HCT116 (cell line): ENCODE measurements around the gene AUTS2. TPM values are rescaled to one million over a fixed set of nuclear protein-coding genes. Genes with fewer than 3 reads are reported as not detected.

ENCODE experiments used
- ATAC-seq: fragments of 200-7000 bp; cut with Tn5 transposase; 2 replicates; pipeline ENCODE4 v1.9.1; 2020; ENCODE audit warnings: mild to moderate bottlenecking, moderate library complexity
- BruUV-seq: library from RNA; stranded (reverse); fragments of 400-500 nt; replicated peaks from 2 replicates; lab custom pipeline; 2021; lab: Mats Ljungman, UMichigan
- CTCF ChIA-PET: fragments of 300-600 bp; sonication (Branson Sonifier 250); formaldehyde crosslinking; loops from one replicate; lab custom pipeline; 2021; ENCODE audit warnings: antibody characterized with exemption; lab: Charles Lee
- POLR2A ChIA-PET: fragments of 300-600, 350-600 bp; sonication (Branson Sonifier 250); formaldehyde crosslinking; loops from one replicate; lab custom pipeline; 2021; ENCODE audit warnings: antibody characterized with exemption; lab: Charles Lee
- RAD21 ChIA-PET, 2 experiments: fragments of 300-600 bp; sonication (Branson Sonifier 250); formaldehyde crosslinking; loops; one replicate each; lab custom pipeline; 2023; ENCODE audit warnings: low total read pairs in 2 of 2; ENCODE audit not compliant: uncharacterized antibody in 2 of 2, unreplicated experiment in 2 of 2, low non-redundant PET in 1 of 2; lab: Charles Lee
- DNase-seq: peaks from one replicate; pipeline ENCODE4 v3.0.0-alpha.2; 2010; ENCODE audit warnings: low read depth, low spot score
- H2AFZ ChIP-seq: fragments of 200-600 bp; shearing (Covaris generic), sonication (generic); 2 replicates; pipeline ENCODE4 v1.6.1; 2017; ENCODE audit warnings: low read depth, mixed run types, mixed read lengths, antibody characterized with exemption, low read length; ENCODE audit not compliant: poor library complexity, severe bottlenecking
- H3K27ac ChIP-seq: 2 replicates; pipeline ENCODE4 v1.5.1; 2012; ENCODE audit warnings: low read depth, low read length
- H3K27me3 ChIP-seq: fragments of 200-600 bp; sonication (generic); 2 replicates; pipeline ENCODE4 v1.6.1; 2016; ENCODE audit warnings: mixed run types, low read length, mixed read lengths; ENCODE audit not compliant: insufficient read depth
- H3K36me3 ChIP-seq, 2 experiments: fragments of 200-500 bp in 1 of 2; fragments of 200-600 bp in 1 of 2; sonication (Bioruptor generic) in 1 of 2; sonication (generic) in 1 of 2; 2 replicates each; pipeline versions ENCODE4 v1.5.1 to v1.6.1; 2014 to 2016; ENCODE audit warnings: low read length in 2 of 2, inconsistent platforms in 1 of 2, mixed read lengths in 1 of 2, mixed run types in 1 of 2; ENCODE audit not compliant: insufficient read depth in 2 of 2, control insufficient read depth in 1 of 2
- H3K4me1 ChIP-seq, 2 experiments: fragments of 200-600 bp in 1 of 2; sonication (generic) in 1 of 2; 2 replicates each; pipeline versions ENCODE4 v1.5.1 to v1.6.1; 2012 to 2017; ENCODE audit warnings: low read length in 2 of 2, inconsistent platforms in 1 of 2, mild to moderate bottlenecking in 1 of 2, mixed read lengths in 1 of 2, mixed run types in 1 of 2, moderate library complexity in 1 of 2; ENCODE audit not compliant: insufficient read depth in 2 of 2, control insufficient read depth in 1 of 2
- H3K4me2 ChIP-seq: fragments of 200-600 bp; sonication (generic); 2 replicates; pipeline ENCODE4 v1.6.1; 2017; ENCODE audit warnings: mixed run types, low read length, mixed read lengths
- H3K4me3 ChIP-seq, 2 experiments: fragments of 200-600 bp in 1 of 2; sonication (generic) in 1 of 2; replicated peaks in 1 of 2; 2 replicates each; pipeline ENCODE4 v1.5.1; 2011 to 2016; ENCODE audit warnings: low read length in 2 of 2, control low read depth in 1 of 2, low read depth in 1 of 2, mild to moderate bottlenecking in 1 of 2, mixed read lengths in 1 of 2, mixed run types in 1 of 2
- H3K79me2 ChIP-seq: fragments of 200-600 bp; sonication (generic); 2 replicates; pipeline ENCODE4 v1.6.1; 2017; ENCODE audit warnings: mild to moderate bottlenecking, mixed run types, low read length, moderate library complexity, mixed read lengths; ENCODE audit not compliant: insufficient read depth
- H3K9ac ChIP-seq: fragments of 200-600 bp; sonication (generic); 2 replicates; pipeline ENCODE4 v1.6.1; 2016; ENCODE audit warnings: low read length, mixed read lengths
- H3K9me2 ChIP-seq: fragments of 200-600 bp; sonication (generic), shearing (Covaris generic); 2 replicates; pipeline ENCODE4 v1.6.1; 2017; ENCODE audit warnings: mixed run types, mild to moderate bottlenecking, moderate library complexity; ENCODE audit not compliant: insufficient read depth
- H3K9me3 ChIP-seq, 2 experiments: fragments of 200-500 bp in 1 of 2; fragments of 200-600 bp in 1 of 2; sonication (Bioruptor generic) in 1 of 2; sonication (generic) in 1 of 2; 2 replicates each; pipeline ENCODE4 v1.6.1; 2014 to 2017; ENCODE audit warnings: low read length in 2 of 2, mixed read lengths in 2 of 2, inconsistent platforms in 1 of 2, low read depth in 1 of 2, mild to moderate bottlenecking in 1 of 2, mixed run types in 1 of 2, moderate library complexity in 1 of 2; ENCODE audit not compliant: control insufficient read depth in 1 of 2, insufficient read depth in 1 of 2
- H4K20me1 ChIP-seq: fragments of 200-600 bp; sonication (generic), shearing (Covaris generic); 2 replicates; pipeline ENCODE4 v1.6.1; 2017; ENCODE audit warnings: mixed run types, mild to moderate bottlenecking, moderate library complexity; ENCODE audit not compliant: insufficient read depth
- CEBPB ChIP-seq: IDR thresholded peaks from 2 replicates; pipeline ENCODE4 v1.6.1; 2012; ENCODE audit warnings: low read depth
- EZH2phosphoT487 ChIP-seq: fragments of 200-600 bp; IDR thresholded peaks from 2 replicates; pipeline ENCODE4 v1.6.1; 2018; ENCODE audit warnings: antibody characterized with exemption, borderline replicate concordance
- JUND ChIP-seq: IDR thresholded peaks from 2 replicates; pipeline ENCODE4 v1.6.1; 2012
- POLR2AphosphoS5 ChIP-seq: IDR thresholded peaks from 2 replicates; pipeline ENCODE4 v1.6.1; 2011; ENCODE audit warnings: mild to moderate bottlenecking, low read depth, low read length, moderate library complexity
- RAD21 ChIP-seq: IDR thresholded peaks from 2 replicates; pipeline ENCODE4 v1.6.1; 2012; ENCODE audit warnings: low read depth, mild to moderate bottlenecking
- YY1 ChIP-seq: IDR thresholded peaks from 2 replicates; pipeline ENCODE4 v1.6.1; 2011; ENCODE audit warnings: low read length, low read depth, moderate library complexity, mild to moderate bottlenecking; ENCODE audit not compliant: insufficient replicate concordance; ENCODE audit errors: extremely low read depth
- intact Hi-C: fragments of 100-400 bp; cut with micrococcal nuclease; formaldehyde crosslinking; loops from 2 replicates; pipeline ENCODE4 v1.10.0; 2022
- total RNA-seq: library from RNA; stranded (reverse); gene quantifications from one replicate; pipeline ENCODE4 v1.2.1, GENCODE V29; 2021; ENCODE audit not compliant: unreplicated experiment
- TF ChIP-seq, protein P1 (sequence below): IDR thresholded peaks from 2 replicates; pipeline ENCODE4 v1.6.1; 2012
- TF ChIP-seq, protein P2 (sequence below): IDR thresholded peaks from 2 replicates; pipeline ENCODE4 v1.6.1; 2011; ENCODE audit warnings: mild to moderate bottlenecking, low read length, moderate library complexity; ENCODE audit not compliant: insufficient replicate concordance; ENCODE audit errors: extremely low read depth

The AUTS2 gene
- total RNA-seq, 1 experiment from 2014 or later = 0.93 TPM

DNA sequence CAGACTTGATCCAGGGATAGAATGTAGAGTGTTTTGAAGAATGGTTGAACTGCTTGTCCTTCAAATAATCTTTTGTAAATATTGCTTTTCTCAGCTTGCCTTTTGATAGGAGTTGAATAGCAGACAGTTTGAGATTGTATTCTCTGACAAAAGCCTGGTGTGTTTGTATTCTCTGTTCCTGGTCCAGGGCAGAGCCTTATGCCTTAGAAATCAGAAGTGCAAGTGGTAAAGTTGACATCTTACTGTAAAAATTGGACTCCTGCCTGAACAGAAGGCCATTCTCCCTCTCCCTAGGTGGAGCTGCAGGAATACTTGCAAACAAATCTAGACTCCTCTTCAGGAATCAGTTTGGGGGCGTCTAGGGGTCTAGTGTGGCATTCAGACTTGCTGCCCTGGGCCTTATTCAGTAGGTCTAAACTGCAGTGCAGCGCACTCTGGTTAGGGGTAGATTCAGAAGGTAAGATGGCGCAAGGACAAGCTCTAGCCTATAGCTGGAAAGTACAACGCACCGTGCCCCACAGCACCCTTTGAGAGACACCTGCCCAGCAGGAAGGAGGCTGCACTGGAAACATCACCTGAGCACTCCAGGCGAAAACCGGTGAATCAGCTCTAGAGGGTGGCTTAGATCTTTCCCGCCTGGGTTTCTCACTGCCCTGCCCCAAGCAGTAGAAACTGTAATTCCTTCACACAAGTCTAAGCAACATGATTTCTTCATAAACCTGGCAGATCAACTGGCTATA is 925.1 kb downstream of the AUTS2 start:
- no TSS peak for BruUV-seq
- no peak for ATAC-seq
- intact Hi-C loops = no loop called here
- no peak for DNase-seq
- ChIA-PET POLR2A (no interaction called here), CTCF (no interaction called here), RAD21 (no interaction called here)
- no peaks in the 10 kb centered on the region for H3K36me3 ChIP-seq
- H3K79me2 ChIP-seq = no peaks in the 10 kb centered on the region
- no peaks in the 10 kb centered on the region for H4K20me1 ChIP-seq
- no peak overlapping the region for H3K9ac ChIP-seq
- H3K4me2 ChIP-seq = no peak overlapping the region
- no peak overlapping the region for H3K4me3 ChIP-seq
- H3K4me1 ChIP-seq = no peaks in the 10 kb centered on the region
- TF ChIP-seq RAD21 = no peak
- TF ChIP-seq, protein P1, sequence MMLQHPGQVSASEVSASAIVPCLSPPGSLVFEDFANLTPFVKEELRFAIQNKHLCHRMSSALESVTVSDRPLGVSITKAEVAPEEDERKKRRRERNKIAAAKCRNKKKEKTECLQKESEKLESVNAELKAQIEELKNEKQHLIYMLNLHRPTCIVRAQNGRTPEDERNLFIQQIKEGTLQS = no peak
- TF ChIP-seq JUND = no peak
- no peak for TF ChIP-seq CEBPB
- TF ChIP-seq, protein P2, sequence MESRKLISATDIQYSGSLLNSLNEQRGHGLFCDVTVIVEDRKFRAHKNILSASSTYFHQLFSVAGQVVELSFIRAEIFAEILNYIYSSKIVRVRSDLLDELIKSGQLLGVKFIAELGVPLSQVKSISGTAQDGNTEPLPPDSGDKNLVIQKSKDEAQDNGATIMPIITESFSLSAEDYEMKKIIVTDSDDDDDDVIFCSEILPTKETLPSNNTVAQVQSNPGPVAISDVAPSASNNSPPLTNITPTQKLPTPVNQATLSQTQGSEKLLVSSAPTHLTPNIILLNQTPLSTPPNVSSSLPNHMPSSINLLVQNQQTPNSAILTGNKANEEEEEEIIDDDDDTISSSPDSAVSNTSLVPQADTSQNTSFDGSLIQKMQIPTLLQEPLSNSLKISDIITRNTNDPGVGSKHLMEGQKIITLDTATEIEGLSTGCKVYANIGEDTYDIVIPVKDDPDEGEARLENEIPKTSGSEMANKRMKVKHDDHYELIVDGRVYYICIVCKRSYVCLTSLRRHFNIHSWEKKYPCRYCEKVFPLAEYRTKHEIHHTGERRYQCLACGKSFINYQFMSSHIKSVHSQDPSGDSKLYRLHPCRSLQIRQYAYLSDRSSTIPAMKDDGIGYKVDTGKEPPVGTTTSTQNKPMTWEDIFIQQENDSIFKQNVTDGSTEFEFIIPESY = no peak
- TF ChIP-seq EZH2phosphoT487 = no peak
- TF ChIP-seq YY1 = no peak
- no peak for TF ChIP-seq POLR2AphosphoS5
- no peak overlapping the region for H2AFZ ChIP-seq
- H3K9me3 ChIP-seq = peaks cover 7 to 13% of the 10 kb centered on the region in 2 experiments; a peak in 2 of 4 replicates
- no peaks in the 10 kb centered on the region for H3K27me3 ChIP-seq
- H3K27ac ChIP-seq = no peak overlapping the region
- H3K9me2 ChIP-seq = no peaks in the 10 kb centered on the region
